A549 (cell line): ENCODE results near the gene MAP3K10. TPM values are rescaled to one million over a fixed set of nuclear protein-coding genes. Genes with fewer than 3 reads are reported as not detected.

Experiments
- ATAC-seq, 2 experiments: fragments of 200-7000 bp in 1 of 2; fragments of >200 bp in 1 of 2; cut with Nextera tagmentation in 1 of 2; cut with Tn5 transposase in 1 of 2; 3 replicates each; pipeline versions ENCODE4 v1.8.0 to v1.9.1; 2018 to 2020; ENCODE audit warnings: mild to moderate bottlenecking in 1 of 2, moderate library complexity in 1 of 2
- CTCF ChIA-PET: fragments of 300-600 bp; sonication (Branson Sonifier 250); formaldehyde crosslinking; extraction: SDS; loops from one replicate; lab custom pipeline; 2021; ENCODE audit warnings: antibody characterized with exemption, inconsistent platforms; lab: Yijun Ruan, JAX
- POLR2A ChIA-PET: fragments of 350-600 bp; formaldehyde crosslinking; extraction: SDS; loops from one replicate; lab custom pipeline; 2021; ENCODE audit warnings: antibody characterized with exemption, inconsistent platforms; lab: Yijun Ruan, JAX
- DNase-seq, 2 experiments: peaks; one replicate each; pipeline versions ENCODE4 v3.0.0 to v3.0.0-alpha.2; 2011 to 2016; ENCODE audit warnings: low read depth in 1 of 2, low spot score in 1 of 2
- FAIRE-seq: peaks from 2 replicates; lab custom pipeline; 2011; peaks lifted over from hg19 to GRCh38; lab: Jason Lieb, UNC
- H3K27ac ChIP-seq, 2 experiments: fragments of >200 bp; sonication (Bioruptor Twin); formaldehyde crosslinking; 3 replicates each; pipeline ENCODE4 v1.5.1; 2016 to 2017
- H3K4me1 ChIP-seq: fragments of >200 bp; sonication (Bioruptor Twin); formaldehyde crosslinking; 3 replicates; pipeline ENCODE4 v1.6.1; 2016
- H3K4me2 ChIP-seq: fragments of >200 bp; sonication (Bioruptor Twin); formaldehyde crosslinking; 3 replicates; pipeline ENCODE4 v1.6.1; 2016
- H3K4me3 ChIP-seq: fragments of >200 bp; sonication (Bioruptor Twin); formaldehyde crosslinking; 3 replicates; pipeline ENCODE4 v1.5.1; 2016
- H3K9me3 ChIP-seq: fragments of >200 bp; sonication (Bioruptor Twin); formaldehyde crosslinking; 3 replicates; pipeline ENCODE4 v1.6.1; 2016
- CHD4 ChIP-seq: fragments of 200-600 bp; sonication (generic); IDR thresholded peaks from 2 replicates; pipeline ENCODE4 v1.6.1; 2016; ENCODE audit warnings: antibody characterized with exemption, mild to moderate bottlenecking, borderline replicate concordance
- EHF ChIP-seq: fragments of 250-450 bp; sonication (Bioruptor Pico); IDR thresholded peaks from 2 replicates; pipeline ENCODE4 v1.5.0; 2020; ENCODE audit warnings: mild to moderate bottlenecking
- FOSB ChIP-seq: fragments of 250-450 bp; sonication (Bioruptor Pico); IDR thresholded peaks from 2 replicates; pipeline ENCODE4 v1.5.0; 2020; ENCODE audit warnings: mild to moderate bottlenecking, moderate library complexity
- FOSL2 ChIP-seq, 2 experiments: fragments of 450-650 bp in 1 of 2; fragments of >200 bp in 1 of 2; sonication (Bioruptor Twin) in 1 of 2; formaldehyde crosslinking; IDR thresholded peaks; 2 replicates each; pipeline versions ENCODE4 v1.5.0 to v1.6.1; 2016 to 2020; ENCODE audit warnings: mild to moderate bottlenecking in 1 of 2, moderate library complexity in 1 of 2
- HDAC2 ChIP-seq: fragments of 200-600 bp; sonication (generic); IDR thresholded peaks from 2 replicates; pipeline ENCODE4 v1.6.1; 2016
- HES2 ChIP-seq: fragments of >200 bp; sonication (Bioruptor Twin); formaldehyde crosslinking; IDR thresholded peaks from 2 replicates; pipeline ENCODE4 v1.6.1; 2016
- HEYL ChIP-seq: fragments of 250-450 bp; sonication (Bioruptor Pico); IDR thresholded peaks from 2 replicates; pipeline ENCODE4 v1.8.0; 2021; ENCODE audit warnings: mild to moderate bottlenecking, moderate library complexity
- HOXB13 ChIP-seq: fragments of 250-450 bp; sonication (Bioruptor Pico); IDR thresholded peaks from 2 replicates; pipeline ENCODE4 v1.5.0; 2020; ENCODE audit warnings: low read depth, mild to moderate bottlenecking, moderate library complexity
- HOXB5 ChIP-seq: fragments of 250-450 bp; sonication (Bioruptor Pico); IDR thresholded peaks from 2 replicates; pipeline ENCODE4 v1.5.0; 2020; ENCODE audit warnings: mild to moderate bottlenecking, moderate library complexity
- JUNB ChIP-seq: fragments of >200 bp; sonication (Bioruptor Twin); formaldehyde crosslinking; IDR thresholded peaks from 2 replicates; pipeline ENCODE4 v1.6.1; 2016
- KDM1A ChIP-seq: fragments of 200-600 bp; sonication (generic); IDR thresholded peaks from 2 replicates; pipeline ENCODE4 v1.6.1; 2016; ENCODE audit warnings: low read depth, mild to moderate bottlenecking
- KDM5A ChIP-seq: fragments of 200-600 bp; sonication (generic); IDR thresholded peaks from 2 replicates; pipeline ENCODE4 v1.6.1; 2016; ENCODE audit warnings: antibody characterized with exemption, mild to moderate bottlenecking
- MAX ChIP-seq: IDR thresholded peaks from 2 replicates; pipeline ENCODE4 v1.6.1; 2012
- MYC ChIP-seq: IDR thresholded peaks from 2 replicates; pipeline ENCODE4 v1.6.1; 2012; ENCODE audit warnings: mild to moderate bottlenecking, inconsistent platforms, low read length, improper control_type of control experiment, borderline replicate concordance
- NFE2L2 ChIP-seq: fragments of 150-350 bp; conservative IDR thresholded peaks from 2 replicates; pipeline ENCODE4 v1.6.1; 2014; ENCODE audit warnings: low read length
- NR3C1 ChIP-seq: fragments of >200 bp; sonication (Bioruptor Twin); formaldehyde crosslinking; IDR thresholded peaks from 3 replicates; pipeline ENCODE4 v1.6.1; 2017
- PHF8 ChIP-seq: fragments of 200-600 bp; sonication (generic); IDR thresholded peaks from 2 replicates; pipeline ENCODE4 v1.6.1; 2016; ENCODE audit warnings: low read depth, mild to moderate bottlenecking, antibody characterized with exemption, moderate library complexity, borderline replicate concordance
- POLR2AphosphoS2 ChIP-seq: conservative IDR thresholded peaks from 2 replicates; pipeline ENCODE4 v1.6.1; 2012; ENCODE audit warnings: low read length, improper control_type of control experiment, inconsistent platforms
- RARB ChIP-seq: fragments of 250-450 bp; sonication (Bioruptor Pico); IDR thresholded peaks from 2 replicates; pipeline ENCODE4 v1.8.0; 2021; ENCODE audit warnings: mild to moderate bottlenecking, moderate library complexity
- RNF2 ChIP-seq: fragments of 200-600 bp; sonication (generic); IDR thresholded peaks from 2 replicates; pipeline ENCODE4 v1.6.1; 2016; ENCODE audit warnings: low read depth, mild to moderate bottlenecking, antibody characterized with exemption, moderate library complexity, borderline replicate concordance
- ZC3H11A ChIP-seq: fragments of 450-650 bp; IDR thresholded peaks from 2 replicates; pipeline ENCODE4 v1.6.1; 2014; ENCODE audit warnings: antibody characterized with exemption, mild to moderate bottlenecking
- ZSCAN20 ChIP-seq: fragments of 250-450 bp; sonication (Bioruptor Pico); IDR thresholded peaks from 2 replicates; pipeline ENCODE4 v1.8.0; 2022; ENCODE audit warnings: mild to moderate bottlenecking, moderate library complexity
- WGBS: methylation state at CpG from one replicate; pipeline ENCODE4 v1.1.6; 2017; ENCODE audit errors: missing lambda C conversion rate; 5-methylcytosine and 5-hydroxymethylcytosine counted together
- polyA plus RNA-seq, 4 experiments: library from polyadenylated mRNA; depleted of rRNA in 3 of 4; stranded (reverse); fragments of >200 nt; fragmentation: RNase III in 1 of 4; extraction: RNeasy Plus Mini Kit Qiagen cat#74134 plus additional on column Dnase treatment in 1 of 4; gene quantifications; 2 replicates in 3 of 4; 3 replicates in 1 of 4; pipeline ENCODE4 v1.2.3, GENCODE V29; 2011 to 2017
- TF ChIP-seq, protein P1 (sequence below): fragments of 250-450 bp; sonication (Bioruptor Pico); IDR thresholded peaks from 2 replicates; pipeline ENCODE4 v1.5.0; 2020; ENCODE audit warnings: low read depth, mild to moderate bottlenecking, moderate library complexity
- TF ChIP-seq, protein P2 (sequence below): fragments of >200 bp; sonication (Bioruptor Twin); formaldehyde crosslinking; IDR thresholded peaks from 3 replicates; pipeline ENCODE4 v1.6.1; 2016

MAP3K10 gene
- polyA plus RNA-seq, 2 of the 4 experiments (the other 2 are of a cell fraction) = 6.6 to 21.0 TPM

DNA sequence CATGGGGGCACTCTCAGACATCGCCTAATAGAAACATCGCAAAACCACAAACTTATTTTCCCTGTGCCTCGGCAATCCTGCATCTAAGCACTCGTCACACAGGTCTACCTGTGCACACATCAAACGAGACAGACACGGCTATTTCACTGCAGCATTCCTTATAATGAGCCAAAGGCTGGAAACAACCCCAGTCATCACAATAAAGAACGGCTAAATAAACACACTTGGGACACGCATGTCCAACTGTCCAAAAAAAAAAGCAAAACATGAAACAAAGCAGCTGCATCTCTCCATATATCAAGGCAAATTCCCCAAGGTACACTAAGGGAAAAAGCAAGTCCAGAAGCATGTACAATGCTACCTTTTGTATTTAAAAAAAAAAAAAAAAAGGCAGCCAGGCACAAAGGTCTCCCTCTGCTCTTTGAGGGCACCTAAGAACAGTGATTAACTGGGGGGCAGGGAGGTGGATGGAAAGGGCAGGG lies 62.4 kb downstream of the MAP3K10 start:
- no peaks in the 10 kb centered on the region for H3K9me3 ChIP-seq
- H3K27ac ChIP-seq = no peak overlapping the region
- ATAC-seq (no peak), FAIRE-seq (no peak), DNase-seq (no peak)
- WGBS = 90% methylated on average over 8 of the region's 8 CpGs
- ChIA-PET CTCF (interaction anchor here (0.6 to 3.8 kb wide), 9 partner anchors 9 to 1181 kb away, joined by 3 to 13 read pairs (median 4); no protein-coding TSS in a partner anchor), POLR2A (no interaction called here)
- H3K4me2 ChIP-seq = no peak overlapping the region
- TF ChIP-seq JUNB = no peak
- TF ChIP-seq, protein P1, sequence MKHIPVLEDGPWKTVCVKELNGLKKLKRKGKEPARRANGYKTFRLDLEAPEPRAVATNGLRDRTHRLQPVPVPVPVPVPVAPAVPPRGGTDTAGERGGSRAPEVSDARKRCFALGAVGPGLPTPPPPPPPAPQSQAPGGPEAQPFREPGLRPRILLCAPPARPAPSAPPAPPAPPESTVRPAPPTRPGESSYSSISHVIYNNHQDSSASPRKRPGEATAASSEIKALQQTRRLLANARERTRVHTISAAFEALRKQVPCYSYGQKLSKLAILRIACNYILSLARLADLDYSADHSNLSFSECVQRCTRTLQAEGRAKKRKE (CRISPR knock-in tag) = no peak
- TF ChIP-seq, protein P2, sequence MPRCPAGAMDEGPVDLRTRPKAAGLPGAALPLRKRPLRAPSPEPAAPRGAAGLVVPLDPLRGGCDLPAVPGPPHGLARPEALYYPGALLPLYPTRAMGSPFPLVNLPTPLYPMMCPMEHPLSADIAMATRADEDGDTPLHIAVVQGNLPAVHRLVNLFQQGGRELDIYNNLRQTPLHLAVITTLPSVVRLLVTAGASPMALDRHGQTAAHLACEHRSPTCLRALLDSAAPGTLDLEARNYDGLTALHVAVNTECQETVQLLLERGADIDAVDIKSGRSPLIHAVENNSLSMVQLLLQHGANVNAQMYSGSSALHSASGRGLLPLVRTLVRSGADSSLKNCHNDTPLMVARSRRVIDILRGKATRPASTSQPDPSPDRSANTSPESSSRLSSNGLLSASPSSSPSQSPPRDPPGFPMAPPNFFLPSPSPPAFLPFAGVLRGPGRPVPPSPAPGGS = no peak
- no peak for TF ChIP-seq HOXB13 (CRISPR knock-in tag)
- no peak overlapping the region for H3K4me3 ChIP-seq
- H3K4me1 ChIP-seq = 0 out of 3 replicates have a peak, but pooled peaks cover 4% of the 10 kb centered on the region

- no peak overlapping the region for H3K4me2 ChIP-seq
- peaks cover 7% of the 10 kb centered on the region; the same call in 2 of the 3 replicates for H3K4me1 ChIP-seq
- FAIRE-seq (no peak), ATAC-seq (0 out of 6 replicates have a peak, but pooled peaks of 1 of the 2 experiments have one; percentile 16), DNase-seq (no peak)
- ChIA-PET POLR2A (no interaction called here), CTCF (interaction anchor here (0.7 to 3.8 kb wide), 15 partner anchors 7 to 462 kb away, joined by 3 to 13 read pairs (median 4); no protein-coding TSS in a partner anchor)
- H3K27ac ChIP-seq = no peak overlapping the region
- no peak overlapping the region for H3K4me3 ChIP-seq
- no peak for TF ChIP-seq MAX
- TF ChIP-seq RNF2 = no peak
- TF ChIP-seq CHD4 = no peak
- no peak for TF ChIP-seq EHF (CRISPR knock-in tag)
- no peak for TF ChIP-seq POLR2AphosphoS2
- TF ChIP-seq, protein P2 = no peak
- TF ChIP-seq HDAC2 = no peak
- no peak for TF ChIP-seq RARB (CRISPR knock-in tag)
- TF ChIP-seq, protein P1 (CRISPR knock-in tag) = no peak
- no peak for TF ChIP-seq NR3C1
- no peak for TF ChIP-seq PHF8
- TF ChIP-seq MYC = no peak
- 95% methylated on average over 16 of the region's 16 CpGs for WGBS
- H3K9me3 ChIP-seq = no peaks in the 10 kb centered on the region
Measured at GRCh38 chr19:40254714-40255418, 63.6 kb downstream of the MAP3K10 start.

GRCh38 chr19:40255619-40256166 lies 64.5 kb downstream of the MAP3K10 start:
- TF ChIP-seq HOXB5 = no peak
- TF ChIP-seq NR3C1 = no peak
- TF ChIP-seq JUNB = no peak
- no peak for TF ChIP-seq KDM1A
- no peak for TF ChIP-seq MYC
- TF ChIP-seq FOSL2 (IDR thresholded peaks at IDR 0.05) = no peak
- no peak for TF ChIP-seq FOSL2 (CRISPR knock-in tag; IDR thresholded peaks at IDR 0.05)
- no peak for TF ChIP-seq ZC3H11A
- TF ChIP-seq KDM5A = no peak
- no peak for TF ChIP-seq ZSCAN20 (CRISPR knock-in tag)
- TF ChIP-seq FOSB (CRISPR knock-in tag) = no peak
- TF ChIP-seq HEYL (CRISPR knock-in tag) = no peak
- TF ChIP-seq NFE2L2 = no peak
- TF ChIP-seq HES2 = no peak
- no peak for TF ChIP-seq MAX
- no peak for TF ChIP-seq HOXB13 (CRISPR knock-in tag)
- TF ChIP-seq RARB (CRISPR knock-in tag) = no peak
- no peak for TF ChIP-seq POLR2AphosphoS2
- Histone ChIP-seq H3K4me1 (peaks cover 10% of the 10 kb centered on the region; the same call in 2 of the 3 replicates), H3K4me2 (no peak overlapping the region), H3K27ac (no peak overlapping the region), H3K9me3 (no peaks in the 10 kb centered on the region), H3K4me3 (no peak overlapping the region)
- DNase-seq = no peak
- ChIA-PET CTCF (interaction anchor here (0.7 to 3.8 kb wide), 10 partner anchors 9 to 463 kb away, joined by 3 to 13 read pairs (median 3); no protein-coding TSS in a partner anchor), POLR2A (no interaction called here)
- WGBS = 91% methylated on average over 3 of the region's 3 CpGs
- ATAC-seq = peak in 1 of 2 experiments; percentile 13; a peak in 1 of 6 replicates
- no peak for FAIRE-seq
